AG08396 (cell line): ENCODE data around the gene ABCE1.

Experiments
- DNase-seq: peaks from one replicate; pipeline ENCODE4 v3.0.0; 2012; ENCODE audit warnings: low spot score, mixed read lengths

ABCE1 gene

GRCh38 chr4:145097821-145098674 is at the start of gene ABCE1, which contains the start of gene ANAPC10:
TSS of gene ABCE1 (plus strand) at chr4:145098311. CDS start at chr4:145104413, 6,102 bp downstream.
TSS of gene ANAPC10 (minus strand) at chr4:145098196. CDS start at chr4:145096099, 2,097 bp downstream.
- peak; percentile 96 for DNase-seq

GRCh38 chr4:145048817-145049216 is 49.3 kb upstream of the ABCE1 start:
- no peak for DNase-seq

- DNase-seq, result no peak
These were observed 48.9 kb upstream of the ABCE1 start for GRCh38 chr4:145049241-145049640.

- DNase-seq, result no peak
These were observed 42.4 kb upstream of the ABCE1 start for GRCh38 chr4:145055533-145056257.

- DNase-seq, result no peak
These were observed 41.6 kb upstream of the ABCE1 start for GRCh38 chr4:145056325-145057130.

- DNase-seq, result no peak
These were observed 39.9 kb upstream of the ABCE1 start for GRCh38 chr4:145058256-145058655.

- peak; percentile 16 for DNase-seq
These were observed 36.7 kb upstream of the ABCE1 start for GRCh38 chr4:145061318-145061920.

- no peak for DNase-seq
These were observed 32.0 kb upstream of the ABCE1 start for GRCh38 chr4:145066063-145066501.

GRCh38 chr4:145069361-145069760 is 28.8 kb upstream of the ABCE1 start:
- DNase-seq, result peak; percentile 16

- no peak for DNase-seq
These were observed 26.6 kb upstream of the ABCE1 start for GRCh38 chr4:145071560-145071959.

- DNase-seq, result no peak
These were observed 22.2 kb upstream of the ABCE1 start for GRCh38 chr4:145075742-145076468.

- no peak for DNase-seq
These were observed 21.6 kb upstream of the ABCE1 start for GRCh38 chr4:145076469-145076855.

- DNase-seq, result no peak
These were observed 16.4 kb upstream of the ABCE1 start for GRCh38 chr4:145081756-145082155.

- DNase-seq, result no peak
These were observed 14.1 kb upstream of the ABCE1 start for GRCh38 chr4:145083891-145084605.

- DNase-seq, result no peak
These were observed 7.7 kb upstream of the ABCE1 start for GRCh38 chr4:145090380-145090779.

GRCh38 chr4:145093638-145094037 is 4.5 kb upstream of the ABCE1 start:
- no peak for DNase-seq

- no peak for DNase-seq
These were observed 735 bp upstream of the ABCE1 start for GRCh38 chr4:145097331-145097820.

- DNase-seq, result peak; percentile 56
These were observed 545 bp downstream of the ABCE1 start for GRCh38 chr4:145098675-145099037.

- DNase-seq, result no peak
These were observed 1.5 kb downstream of the ABCE1 start for GRCh38 chr4:145099653-145100052.

GRCh38 chr4:145101091-145101490 is 3.0 kb downstream of the ABCE1 start:
- no peak for DNase-seq
